ENCODE measurements around the gene MSH3. TPM values are rescaled to one million over a fixed set of nuclear protein-coding genes. Genes with fewer than 3 reads are reported as not detected.
"Not testable (repeated sequence)": the region's sequence is repeated elsewhere in the genome, so short reads cannot be mapped to it uniquely, and the experiment has no call there.

MSH3 gene
- total RNA-seq, 1 donor from 2014 or later, result 8.7 TPM

DNA sequence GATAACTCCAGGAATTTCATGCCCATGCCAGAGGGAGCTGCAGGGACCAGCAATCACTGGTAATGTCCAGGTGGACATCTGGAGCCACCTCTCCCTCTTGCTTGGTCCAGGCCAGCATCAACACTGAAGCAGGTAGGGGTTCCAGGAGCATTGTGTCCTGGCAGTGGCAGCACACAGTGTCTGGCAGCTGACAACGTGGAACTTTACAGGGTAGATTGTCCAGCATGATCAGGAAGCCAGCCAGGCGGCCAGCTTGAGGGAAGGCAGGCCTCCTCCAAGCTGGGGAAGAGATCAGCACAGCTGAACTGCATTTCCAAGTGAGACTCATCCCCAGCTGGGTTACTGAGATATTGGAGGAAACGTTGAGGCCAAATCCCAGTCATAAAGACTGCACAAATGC is 223.1 kb downstream of the MSH3 start:
- Histone ChIP-seq H3K9me3 (no peaks in the 10 kb centered on the region), H3K4me1 (no peaks in the 10 kb centered on the region), H3K27me3 (no peaks in the 10 kb centered on the region), H3K27ac (no peak overlapping the region), H3K4me3 (no peak overlapping the region), H3K36me3 (peaks cover 15 to 33% of the 10 kb centered on the region in 2 donors)
- no peak for DNase-seq (ENCODE audit: low spot score in 2 of 2)
- TF ChIP-seq, protein P1, sequence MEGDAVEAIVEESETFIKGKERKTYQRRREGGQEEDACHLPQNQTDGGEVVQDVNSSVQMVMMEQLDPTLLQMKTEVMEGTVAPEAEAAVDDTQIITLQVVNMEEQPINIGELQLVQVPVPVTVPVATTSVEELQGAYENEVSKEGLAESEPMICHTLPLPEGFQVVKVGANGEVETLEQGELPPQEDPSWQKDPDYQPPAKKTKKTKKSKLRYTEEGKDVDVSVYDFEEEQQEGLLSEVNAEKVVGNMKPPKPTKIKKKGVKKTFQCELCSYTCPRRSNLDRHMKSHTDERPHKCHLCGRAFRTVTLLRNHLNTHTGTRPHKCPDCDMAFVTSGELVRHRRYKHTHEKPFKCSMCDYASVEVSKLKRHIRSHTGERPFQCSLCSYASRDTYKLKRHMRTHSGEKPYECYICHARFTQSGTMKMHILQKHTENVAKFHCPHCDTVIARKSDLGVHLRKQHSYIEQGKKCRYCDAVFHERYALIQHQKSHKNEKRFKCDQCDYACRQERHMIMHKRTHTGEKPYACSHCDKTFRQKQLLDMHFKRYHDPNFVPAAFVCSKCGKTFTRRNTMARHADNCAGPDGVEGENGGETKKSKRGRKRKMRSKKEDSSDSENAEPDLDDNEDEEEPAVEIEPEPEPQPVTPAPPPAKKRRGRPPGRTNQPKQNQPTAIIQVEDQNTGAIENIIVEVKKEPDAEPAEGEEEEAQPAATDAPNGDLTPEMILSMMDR (IDR thresholded peaks at IDR 0.05), result no peak
- intact Hi-C loops (cut with DNase I), result no loop called here

DNA sequence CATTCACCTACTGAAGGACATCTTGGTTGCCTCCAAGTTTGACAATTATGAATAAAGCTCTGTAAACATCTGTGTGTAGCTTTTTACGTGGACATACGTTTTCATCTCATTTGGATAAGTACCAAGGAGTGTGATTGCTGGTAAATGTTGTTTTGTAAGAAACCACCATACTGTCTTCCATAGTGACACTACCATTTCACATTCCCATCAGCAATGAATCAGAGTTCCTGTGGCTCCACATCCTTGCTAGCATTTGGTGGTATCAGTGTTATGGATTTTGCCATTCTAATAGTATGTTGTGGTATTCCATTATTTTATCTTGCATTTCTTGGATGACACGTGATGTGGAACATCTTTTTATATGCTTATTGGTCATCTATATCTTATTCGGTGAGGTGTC is 227.3 kb downstream of the MSH3 start:
- Histone ChIP-seq H3K4me3 (no peak overlapping the region), H3K27me3 (no peaks in the 10 kb centered on the region), H3K27ac (no peak overlapping the region), H3K9me3 (no peaks in the 10 kb centered on the region), H3K36me3 (peaks cover 7 to 14% of the 10 kb centered on the region in 2 donors), H3K4me1 (no peaks in the 10 kb centered on the region)
- intact Hi-C loops (cut with DNase I), result no loop called here
- no peak for DNase-seq (ENCODE audit: low spot score in 2 of 2)
- TF ChIP-seq, protein P1 (IDR thresholded peaks at IDR 0.05), result no peak

DNA sequence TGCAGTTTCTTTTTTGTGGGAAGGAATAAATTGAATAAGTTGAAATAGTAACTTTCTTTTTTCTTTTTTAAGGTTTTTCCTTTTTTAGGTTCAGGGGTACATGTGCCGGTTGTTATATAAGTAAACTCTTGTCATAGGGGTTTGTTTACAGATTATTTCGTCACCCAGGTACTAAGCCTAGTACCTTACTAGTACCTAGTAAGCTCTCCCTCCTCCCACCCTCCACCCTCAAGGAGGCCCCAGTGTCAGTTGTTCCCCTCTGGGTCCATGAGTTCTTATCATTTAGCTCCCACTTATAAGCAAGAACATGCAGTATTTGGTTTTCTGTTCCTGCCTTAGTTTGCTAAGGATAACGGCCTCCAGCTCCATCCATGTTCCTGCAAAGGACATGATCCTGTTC is 228.9 kb downstream of the MSH3 start:
- intact Hi-C loops (cut with DNase I); H3K9me3 ChIP-seq; H3K4me1 ChIP-seq: not testable (repeated sequence)

DNA sequence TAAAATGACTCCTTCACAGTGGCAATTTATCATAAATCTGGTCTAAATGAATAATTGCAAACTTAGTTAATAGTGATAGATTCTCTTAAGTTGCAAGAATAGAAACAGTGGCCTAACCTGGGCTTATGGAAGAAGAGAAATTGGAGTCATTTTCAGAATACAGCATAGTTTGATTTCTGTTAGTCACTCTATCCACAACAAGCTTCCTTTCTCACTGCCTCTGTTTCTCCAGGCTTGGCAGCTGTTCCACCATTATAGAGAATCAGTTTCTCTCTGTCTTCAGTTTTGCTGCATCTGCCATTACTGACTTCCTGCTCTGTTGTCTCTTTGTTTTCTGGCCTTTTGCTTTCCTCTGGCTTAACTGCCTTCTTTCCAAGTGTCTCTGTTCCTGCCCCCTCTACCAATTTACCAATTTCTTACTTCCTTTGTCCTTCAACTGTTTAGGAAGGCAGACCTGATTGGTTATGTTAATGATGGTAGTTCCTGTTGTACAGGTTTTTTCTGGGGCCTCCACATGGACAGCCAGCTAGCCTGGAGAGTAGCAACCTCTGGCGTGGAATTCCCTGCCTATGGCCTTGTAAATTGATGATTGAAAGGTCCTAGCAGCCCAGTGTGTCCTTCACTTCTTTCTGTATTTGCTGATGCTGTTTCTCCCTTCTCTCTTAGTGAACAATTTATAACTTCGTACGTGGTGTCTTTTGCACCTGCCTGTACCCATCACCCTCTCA is 229.8 kb downstream of the MSH3 start:
- TF ChIP-seq, protein P1 (IDR thresholded peaks at IDR 0.05), result no peak

More for the DNA sequence above, 228.9 kb downstream of the MSH3 start:
- DNase-seq (ENCODE audit: low spot score in 2 of 2); H3K27me3 ChIP-seq; H3K27ac ChIP-seq; H3K36me3 ChIP-seq; H3K4me3 ChIP-seq: not testable (repeated sequence)

DNA sequence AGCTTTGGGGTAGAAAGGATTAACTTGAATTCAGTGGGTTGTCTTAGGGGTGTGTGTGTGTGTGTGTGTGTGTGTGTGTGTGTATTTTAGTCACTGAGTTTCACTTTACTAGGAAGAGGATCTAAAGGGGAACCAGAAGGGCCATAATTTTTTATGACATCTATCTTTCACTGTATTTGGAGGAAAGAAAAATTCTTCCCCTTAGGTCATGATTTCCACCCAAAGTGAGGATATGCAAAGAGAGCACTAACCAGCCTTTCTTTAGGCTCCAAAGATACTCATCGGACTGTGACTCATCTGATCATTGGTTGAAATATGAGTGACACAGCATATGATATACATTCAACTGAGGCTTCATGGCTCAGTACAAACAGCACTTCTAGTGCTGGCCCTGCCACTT is 230.5 kb downstream of the MSH3 start:
- Histone ChIP-seq H3K27ac (no peak overlapping the region), H3K4me3 (no peak overlapping the region), H3K27me3 (no peaks in the 10 kb centered on the region), H3K4me1 (no peaks in the 10 kb centered on the region), H3K36me3 (peaks cover 0 to 11% of the 10 kb centered on the region in 2 donors), H3K9me3 (no peaks in the 10 kb centered on the region)
- TF ChIP-seq, protein P1 (IDR thresholded peaks at IDR 0.05), result no peak
- intact Hi-C loops (cut with DNase I), result no loop called here
- DNase-seq (ENCODE audit: low spot score in 2 of 2), result no peak

More for the DNA sequence above, 229.8 kb downstream of the MSH3 start:
- H3K4me1 ChIP-seq, result no peaks in the 10 kb centered on the region
- H3K27ac ChIP-seq, result no peak overlapping the region
- H3K4me3 ChIP-seq, result no peak overlapping the region
- peaks cover 0 to 9% of the 10 kb centered on the region in 2 donors for H3K36me3 ChIP-seq
- no peaks in the 10 kb centered on the region for H3K27me3 ChIP-seq
- DNase-seq (ENCODE audit: low spot score in 2 of 2), result no peak
- intact Hi-C loops (cut with DNase I), result no loop called here
- H3K9me3 ChIP-seq, result no peaks in the 10 kb centered on the region

DNA sequence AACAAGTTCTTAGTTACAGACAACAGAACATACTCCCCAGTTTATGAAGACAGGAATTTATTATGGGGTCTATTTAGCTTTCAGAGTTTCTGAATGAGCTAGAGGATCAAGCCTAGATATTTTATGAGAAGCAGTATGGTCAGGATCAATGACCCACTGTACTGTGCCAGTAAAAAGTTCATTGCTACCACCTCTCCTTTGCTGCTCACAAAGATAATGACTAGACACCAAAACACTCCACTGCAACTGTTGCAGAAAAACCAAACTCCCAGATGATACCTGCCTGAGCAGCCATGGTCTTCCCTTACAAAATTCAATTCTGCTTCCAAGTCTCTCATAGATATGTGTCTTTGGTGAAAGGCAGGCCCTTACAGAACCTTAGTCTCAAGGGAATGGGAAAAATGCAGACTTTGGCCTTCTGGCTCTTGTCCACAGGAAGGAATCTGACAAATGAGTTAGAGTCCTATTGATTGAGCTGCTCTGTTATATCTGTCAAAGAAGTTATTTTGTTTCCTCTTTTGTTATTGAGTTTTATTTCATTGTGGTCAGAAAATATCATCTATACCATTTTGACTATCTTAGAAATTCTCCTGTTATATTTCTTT is 231.0 kb downstream of the MSH3 start:
- Histone ChIP-seq H3K4me1 (no peaks in the 10 kb centered on the region), H3K9me3 (no peaks in the 10 kb centered on the region), H3K36me3 (peaks cover 0 to 11% of the 10 kb centered on the region in 2 donors), H3K4me3 (no peak overlapping the region), H3K27ac (no peak overlapping the region), H3K27me3 (no peaks in the 10 kb centered on the region)
- DNase-seq (ENCODE audit: low spot score in 2 of 2), result no peak
- TF ChIP-seq, protein P1 (IDR thresholded peaks at IDR 0.05), result no peak
- intact Hi-C loops (cut with DNase I), result no loop called here

Measured in ascending aorta (tissue), 2 donors.